A549 (cell line): Measurements from ENCODE around the gene CNTN5. TPM values are rescaled to one million over a fixed set of nuclear protein-coding genes. Genes with fewer than 3 reads are reported as not detected.

ENCODE experiments used
- ATAC-seq, 2 experiments: fragments of 200-7000 bp in 1 of 2; fragments of >200 bp in 1 of 2; cut with Nextera tagmentation in 1 of 2; cut with Tn5 transposase in 1 of 2; 3 replicates each; pipeline versions ENCODE4 v1.8.0 to v1.9.1; 2018 to 2020; ENCODE audit warnings: mild to moderate bottlenecking in 1 of 2, moderate library complexity in 1 of 2
- CTCF ChIA-PET: fragments of 300-600 bp; sonication (Branson Sonifier 250); formaldehyde crosslinking; extraction: SDS; loops from one replicate; lab custom pipeline; 2021; ENCODE audit warnings: antibody characterized with exemption, inconsistent platforms; lab: Yijun Ruan, JAX
- POLR2A ChIA-PET: fragments of 350-600 bp; formaldehyde crosslinking; extraction: SDS; loops from one replicate; lab custom pipeline; 2021; ENCODE audit warnings: antibody characterized with exemption, inconsistent platforms; lab: Yijun Ruan, JAX
- DNase-seq, 2 experiments: peaks; one replicate each; pipeline versions ENCODE4 v3.0.0 to v3.0.0-alpha.2; 2011 to 2016; ENCODE audit warnings: low read depth in 1 of 2, low spot score in 1 of 2
- FAIRE-seq: peaks from 2 replicates; lab custom pipeline; 2011; peaks lifted over from hg19 to GRCh38; lab: Jason Lieb, UNC
- H3K27ac ChIP-seq, 2 experiments: fragments of >200 bp; sonication (Bioruptor Twin); formaldehyde crosslinking; 3 replicates each; pipeline ENCODE4 v1.5.1; 2016 to 2017
- H3K4me1 ChIP-seq: fragments of >200 bp; sonication (Bioruptor Twin); formaldehyde crosslinking; 3 replicates; pipeline ENCODE4 v1.6.1; 2016
- H3K4me2 ChIP-seq: fragments of >200 bp; sonication (Bioruptor Twin); formaldehyde crosslinking; 3 replicates; pipeline ENCODE4 v1.6.1; 2016
- H3K4me3 ChIP-seq: fragments of >200 bp; sonication (Bioruptor Twin); formaldehyde crosslinking; 3 replicates; pipeline ENCODE4 v1.5.1; 2016
- H3K9me3 ChIP-seq: fragments of >200 bp; sonication (Bioruptor Twin); formaldehyde crosslinking; 3 replicates; pipeline ENCODE4 v1.6.1; 2016
- CBX2 ChIP-seq: fragments of 200-600 bp; sonication (generic); IDR thresholded peaks from 2 replicates; pipeline ENCODE4 v1.6.1; 2016; ENCODE audit warnings: low read depth, mild to moderate bottlenecking, borderline replicate concordance
- CHD4 ChIP-seq: fragments of 200-600 bp; sonication (generic); IDR thresholded peaks from 2 replicates; pipeline ENCODE4 v1.6.1; 2016; ENCODE audit warnings: antibody characterized with exemption, mild to moderate bottlenecking, borderline replicate concordance
- CTCF ChIP-seq: fragments of >200 bp; sonication (Bioruptor Twin); formaldehyde crosslinking; IDR thresholded peaks from 3 replicates; pipeline ENCODE4 v1.5.1; 2016
- ESRRA ChIP-seq: fragments of 150-350 bp; IDR thresholded peaks from 2 replicates; pipeline ENCODE4 v1.6.1; 2014; ENCODE audit warnings: mild to moderate bottlenecking, low read length, borderline replicate concordance
- FOSL2 ChIP-seq, 2 experiments: fragments of 450-650 bp in 1 of 2; fragments of >200 bp in 1 of 2; sonication (Bioruptor Twin) in 1 of 2; formaldehyde crosslinking; IDR thresholded peaks; 2 replicates each; pipeline versions ENCODE4 v1.5.0 to v1.6.1; 2016 to 2020; ENCODE audit warnings: mild to moderate bottlenecking in 1 of 2, moderate library complexity in 1 of 2
- HMGXB4 ChIP-seq: fragments of 250-450 bp; sonication (Bioruptor Pico); IDR thresholded peaks from 2 replicates; pipeline ENCODE4 v1.5.0; 2021; ENCODE audit warnings: mild to moderate bottlenecking, moderate library complexity, borderline replicate concordance
- HOXB5 ChIP-seq: fragments of 250-450 bp; sonication (Bioruptor Pico); IDR thresholded peaks from 2 replicates; pipeline ENCODE4 v1.5.0; 2020; ENCODE audit warnings: mild to moderate bottlenecking, moderate library complexity
- MAFK ChIP-seq: fragments of 450-650 bp; IDR thresholded peaks from 2 replicates; pipeline ENCODE4 v1.6.1; 2014; ENCODE audit not compliant: partially characterized antibody
- MAX ChIP-seq: IDR thresholded peaks from 2 replicates; pipeline ENCODE4 v1.6.1; 2012
- MAZ ChIP-seq: fragments of 150-350 bp; IDR thresholded peaks from 2 replicates; pipeline ENCODE4 v1.6.1; 2014; ENCODE audit warnings: antibody characterized with exemption, low read depth, low read length, borderline replicate concordance
- PHF8 ChIP-seq: fragments of 200-600 bp; sonication (generic); IDR thresholded peaks from 2 replicates; pipeline ENCODE4 v1.6.1; 2016; ENCODE audit warnings: low read depth, mild to moderate bottlenecking, antibody characterized with exemption, moderate library complexity, borderline replicate concordance
- POLR2A ChIP-seq: IDR thresholded peaks from 2 replicates; pipeline ENCODE4 v1.6.1; 2012; ENCODE audit warnings: mild to moderate bottlenecking, low read length
- RARB ChIP-seq: fragments of 250-450 bp; sonication (Bioruptor Pico); IDR thresholded peaks from 2 replicates; pipeline ENCODE4 v1.8.0; 2021; ENCODE audit warnings: mild to moderate bottlenecking, moderate library complexity
- REST ChIP-seq: fragments of 200-600 bp; sonication (generic); IDR thresholded peaks from 2 replicates; pipeline ENCODE4 v1.6.1; 2016; ENCODE audit warnings: antibody characterized with exemption, mild to moderate bottlenecking, moderate library complexity
- RFX5 ChIP-seq: fragments of 450-650 bp; IDR thresholded peaks from 2 replicates; pipeline ENCODE4 v1.7.1; 2014; ENCODE audit warnings: antibody characterized with exemption, mild to moderate bottlenecking, moderate library complexity
- USF2 ChIP-seq: fragments of 450-650 bp; IDR thresholded peaks from 2 replicates; pipeline ENCODE4 v1.6.1; 2014; ENCODE audit warnings: antibody characterized with exemption
- ZNF302 ChIP-seq: fragments of 250-450 bp; sonication (Bioruptor Pico); IDR thresholded peaks from 2 replicates; pipeline ENCODE4 v1.9.0; 2021; ENCODE audit warnings: inconsistent platforms, mild to moderate bottlenecking, moderate library complexity
- WGBS: methylation state at CpG from one replicate; pipeline ENCODE4 v1.1.6; 2017; ENCODE audit errors: missing lambda C conversion rate; 5-methylcytosine and 5-hydroxymethylcytosine counted together
- polyA plus RNA-seq, 4 experiments: library from polyadenylated mRNA; depleted of rRNA in 3 of 4; stranded (reverse); fragments of >200 nt; fragmentation: RNase III in 1 of 4; extraction: RNeasy Plus Mini Kit Qiagen cat#74134 plus additional on column Dnase treatment in 1 of 4; gene quantifications; 2 replicates in 3 of 4; 3 replicates in 1 of 4; pipeline ENCODE4 v1.2.3, GENCODE V29; 2011 to 2017

The CNTN5 gene
- polyA plus RNA-seq, 2 of the 4 experiments (the other 2 are of a cell fraction): 0.08 TPM; not detected in 1

GRCh38 chr11:100095809-100096208 lies 1075.1 kb downstream of the CNTN5 start:
- no peak overlapping the region for H3K4me2 ChIP-seq
- H3K4me1 ChIP-seq: no peaks in the 10 kb centered on the region
- ATAC-seq: no peak
- no peaks in the 10 kb centered on the region for H3K9me3 ChIP-seq
- no peak for TF ChIP-seq RFX5
- TF ChIP-seq, all 56 proteins: peak for 0
- DNase-seq: no peak
- FAIRE-seq: no peak
- ChIA-PET CTCF (no interaction called here), POLR2A (no interaction called here)
- 31% methylated on average over 3 of the region's 3 CpGs for WGBS
- Histone ChIP-seq H3K27ac (no peak overlapping the region), H3K4me3 (no peak overlapping the region)

- no peak for FAIRE-seq
- WGBS: 20% methylated on average over 3 of the region's 3 CpGs
Observed at GRCh38 chr11:100098560-100098959, 1077.8 kb downstream of the CNTN5 start.

GRCh38 chr11:100105255-100105981 lies 1084.7 kb downstream of the CNTN5 start:
- FAIRE-seq (no peak), ATAC-seq (no peak), DNase-seq (no peak)
- no peak overlapping the region for H3K4me2 ChIP-seq
- CTCF ChIA-PET: no interaction called here
- TF ChIP-seq POLR2A (no peak), MAZ (no peak), FOSL2 (IDR thresholded peaks at IDR 0.05) (no peak), FOSL2 (CRISPR knock-in tag; IDR thresholded peaks at IDR 0.05) (no peak), ESRRA (no peak), PHF8 (no peak), HOXB5 (CRISPR knock-in tag) (no peak), ZNF302 (no peak), USF2 (no peak), REST (no peak), MAFK (no peak), MAX (no peak), CBX2 (no peak), CTCF (no peak), CHD4 (no peak), RARB (CRISPR knock-in tag) (no peak)
- 48% methylated on average over 4 of the region's 4 CpGs for WGBS
- no peak overlapping the region for H3K4me3 ChIP-seq
- H3K27ac ChIP-seq: no peak overlapping the region
- POLR2A ChIA-PET: no interaction called here
- H3K9me3 ChIP-seq: no peaks in the 10 kb centered on the region
- no peaks in the 10 kb centered on the region for H3K4me1 ChIP-seq

More at GRCh38 chr11:100098560-100098959, 1077.8 kb downstream of the CNTN5 start:
- no peak overlapping the region for H3K4me2 ChIP-seq
- no peak for ATAC-seq
- POLR2A ChIA-PET: no interaction called here
- no peak for DNase-seq
- H3K4me1 ChIP-seq: no peaks in the 10 kb centered on the region
- CTCF ChIA-PET: interaction anchor here (0.6 kb wide), 1 partner anchor 32 kb away, joined by 3 read pairs; no protein-coding TSS in a partner anchor
- no peak overlapping the region for H3K27ac ChIP-seq
- H3K4me3 ChIP-seq: no peak overlapping the region
- no peaks in the 10 kb centered on the region for H3K9me3 ChIP-seq
- no peak for TF ChIP-seq HMGXB4 (CRISPR knock-in tag)
